Gastrocnemius medialis (tissue), 4 donors: ENCODE results near the gene AIG1.

Source experiments
- POLR2A ChIP-seq, 2 donors: fragments of 450-650 bp; IDR thresholded peaks; one replicate each; pipeline ENCODE4 v1.6.1; 2017; ENCODE audit warnings: antibody characterized with exemption in 2 of 2, mild to moderate bottlenecking in 2 of 2, moderate library complexity in 2 of 2
- TF ChIP-seq, protein P1 (sequence below), 5 experiments: fragments of 450-650 bp in 3 of 5; fragments of 200-600 bp in 2 of 5; sonication (generic) in 2 of 5; IDR thresholded peaks in 4 of 5; conservative IDR thresholded peaks in 1 of 5; 1 replicate in 4 of 5; 2 replicates in 1 of 5; pipeline ENCODE4 v1.5.1; 2016 to 2019; ENCODE audit warnings: antibody characterized with exemption in 5 of 5, mild to moderate bottlenecking in 3 of 5, moderate library complexity in 3 of 5

DNA sequence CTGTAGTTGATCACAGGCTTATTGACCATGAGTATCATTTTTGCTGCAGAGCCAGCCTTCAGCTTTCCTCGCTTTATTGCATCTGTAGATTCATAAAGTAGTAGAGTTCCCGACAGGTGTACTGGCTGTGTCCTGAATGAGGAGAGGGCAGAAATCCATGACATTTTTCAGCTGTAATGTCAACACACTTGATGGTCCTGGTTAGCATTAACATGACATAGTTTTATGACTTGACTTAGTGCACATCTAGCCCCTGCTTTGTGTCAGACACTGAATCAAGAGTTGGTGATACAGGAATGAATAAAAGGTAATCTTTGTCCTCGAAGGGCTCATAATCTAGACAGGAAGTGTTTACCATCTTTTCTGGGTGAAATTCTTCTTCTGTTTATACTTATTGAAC is 55.0 kb downstream of the AIG1 start:
- TF ChIP-seq, protein P1, sequence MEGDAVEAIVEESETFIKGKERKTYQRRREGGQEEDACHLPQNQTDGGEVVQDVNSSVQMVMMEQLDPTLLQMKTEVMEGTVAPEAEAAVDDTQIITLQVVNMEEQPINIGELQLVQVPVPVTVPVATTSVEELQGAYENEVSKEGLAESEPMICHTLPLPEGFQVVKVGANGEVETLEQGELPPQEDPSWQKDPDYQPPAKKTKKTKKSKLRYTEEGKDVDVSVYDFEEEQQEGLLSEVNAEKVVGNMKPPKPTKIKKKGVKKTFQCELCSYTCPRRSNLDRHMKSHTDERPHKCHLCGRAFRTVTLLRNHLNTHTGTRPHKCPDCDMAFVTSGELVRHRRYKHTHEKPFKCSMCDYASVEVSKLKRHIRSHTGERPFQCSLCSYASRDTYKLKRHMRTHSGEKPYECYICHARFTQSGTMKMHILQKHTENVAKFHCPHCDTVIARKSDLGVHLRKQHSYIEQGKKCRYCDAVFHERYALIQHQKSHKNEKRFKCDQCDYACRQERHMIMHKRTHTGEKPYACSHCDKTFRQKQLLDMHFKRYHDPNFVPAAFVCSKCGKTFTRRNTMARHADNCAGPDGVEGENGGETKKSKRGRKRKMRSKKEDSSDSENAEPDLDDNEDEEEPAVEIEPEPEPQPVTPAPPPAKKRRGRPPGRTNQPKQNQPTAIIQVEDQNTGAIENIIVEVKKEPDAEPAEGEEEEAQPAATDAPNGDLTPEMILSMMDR (IDR thresholded peaks at IDR 0.05 in 4 of 5, conservative IDR thresholded peaks at IDR 0.05 in 1 of 5) = no peak
- no peak for TF ChIP-seq POLR2A (IDR thresholded peaks at IDR 0.05)
